ENCODE results near the gene FAN1.
"Not testable (repeated sequence)": the region's sequence is repeated elsewhere in the genome, so short reads cannot be mapped to it uniquely, and the experiment has no call there.

The FAN1 gene

DNA sequence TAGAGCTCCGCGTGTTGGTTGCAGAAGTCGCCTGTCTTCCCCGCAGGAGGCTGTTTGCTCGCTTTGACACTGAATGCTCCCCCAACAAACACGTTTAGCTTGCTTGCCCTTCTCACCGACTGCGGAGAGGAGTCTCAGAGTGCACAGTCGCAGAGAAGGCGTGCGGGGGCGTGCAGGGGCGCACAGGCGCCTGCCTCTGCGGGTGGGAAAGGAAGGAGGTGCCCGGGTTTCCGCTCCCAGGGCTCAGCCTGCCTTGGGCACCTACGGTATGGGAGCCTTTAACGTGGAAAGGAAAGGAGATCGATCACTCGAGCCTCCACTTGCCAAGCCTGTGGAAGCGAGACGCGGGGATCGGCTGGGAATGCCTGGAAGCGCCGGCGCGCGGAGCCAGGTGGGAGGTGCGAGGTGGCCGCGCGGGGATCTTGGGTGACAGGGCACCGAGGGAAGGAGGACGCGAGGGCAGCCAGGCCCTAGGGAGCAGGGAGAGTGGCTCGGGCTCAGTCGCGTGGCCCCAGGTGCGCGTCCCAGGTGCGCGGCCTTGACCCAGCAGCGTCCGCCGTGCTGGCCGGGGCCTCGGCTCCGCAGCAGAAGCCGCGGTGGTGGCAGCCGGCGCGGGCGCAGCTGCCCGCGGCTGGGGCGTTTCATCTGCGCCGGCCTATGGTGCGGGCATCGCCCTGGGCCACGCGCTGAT lies at the start of gene FAN1:
Gene FAN1, plus strand, starts transcription at position 419 of the 691 bp plus-strand sequence. CDS start 749 bp downstream, outside the sequence.
- peak; percentile 80 for DNase-seq (ENCODE audit: low read depth)

DNA sequence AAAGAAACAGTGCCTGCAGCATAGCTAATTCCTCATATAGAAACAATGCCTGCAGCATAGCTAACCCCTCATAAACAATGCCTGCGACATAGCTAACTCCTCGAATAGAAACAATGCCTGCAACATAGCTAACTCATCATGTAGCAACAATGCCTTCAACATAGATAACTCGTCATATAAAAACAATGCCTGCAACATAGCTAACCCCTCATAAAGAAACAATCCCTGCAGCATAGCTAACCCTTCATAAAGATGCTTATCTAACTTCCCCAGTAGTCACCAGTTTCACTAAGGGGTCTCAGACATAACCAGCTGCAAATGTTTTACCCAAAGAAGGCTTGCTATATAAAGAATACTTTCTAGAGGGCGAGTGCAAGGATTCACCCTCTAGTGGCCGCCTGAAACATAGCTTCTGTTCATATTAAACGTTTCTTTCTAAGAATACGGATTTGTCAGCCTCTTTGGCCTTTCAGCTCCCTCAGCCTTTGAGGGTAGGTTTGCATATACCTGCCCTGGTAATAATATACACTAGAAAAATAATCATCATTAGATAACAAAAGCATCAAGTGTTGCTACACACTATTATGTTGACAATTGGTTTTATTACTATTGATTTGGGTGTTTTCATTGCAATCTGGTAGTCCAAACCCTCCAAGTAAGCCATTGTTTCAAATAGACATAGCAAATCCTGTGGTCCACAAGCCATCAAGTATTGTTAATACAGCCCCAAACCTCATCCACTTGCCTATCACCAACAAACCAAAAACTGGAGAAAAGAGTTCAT lies 44.4 kb upstream of the FAN1 start:
- no peak for DNase-seq (ENCODE audit: low read depth)

DNA sequence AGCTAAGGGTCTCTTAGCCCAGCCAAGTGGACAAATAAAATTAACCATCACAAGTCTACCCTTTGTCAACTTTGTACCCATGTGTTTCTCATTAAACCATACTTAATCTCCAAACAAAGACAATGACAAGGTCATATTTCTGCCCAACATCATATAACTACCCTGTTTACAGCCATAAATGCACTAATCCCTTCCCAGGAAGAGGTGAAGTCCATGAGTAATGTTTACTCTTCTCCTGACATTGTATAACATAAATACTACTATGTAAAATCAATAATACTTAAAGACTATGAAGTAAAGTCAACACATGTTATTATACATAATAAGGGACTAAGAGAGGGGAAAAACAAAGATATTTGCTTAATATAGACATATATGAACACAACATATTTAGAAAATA lies 38.5 kb upstream of the FAN1 start:
- DNase-seq (ENCODE audit: low read depth) = no peak

DNA sequence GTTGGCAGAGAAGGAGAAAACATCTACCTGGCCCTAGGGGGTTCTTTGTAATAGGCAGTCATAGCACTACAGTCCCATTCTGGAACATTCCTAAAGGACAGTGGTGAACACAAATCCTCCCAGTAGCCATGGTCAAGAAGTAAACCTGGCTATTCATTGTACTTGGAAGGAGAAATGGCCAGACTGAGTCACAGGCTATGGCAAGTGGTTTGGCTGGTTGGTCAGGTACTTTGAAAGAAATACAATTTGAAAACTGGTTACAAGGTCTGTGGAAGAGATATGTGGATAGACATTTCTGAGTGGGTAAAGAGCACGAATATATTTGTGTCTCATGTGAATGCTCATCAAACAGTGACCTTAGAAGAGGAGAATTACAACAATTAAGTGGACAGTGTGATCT lies 33.0 kb upstream of the FAN1 start:
- no peak for DNase-seq (ENCODE audit: low read depth)

DNA sequence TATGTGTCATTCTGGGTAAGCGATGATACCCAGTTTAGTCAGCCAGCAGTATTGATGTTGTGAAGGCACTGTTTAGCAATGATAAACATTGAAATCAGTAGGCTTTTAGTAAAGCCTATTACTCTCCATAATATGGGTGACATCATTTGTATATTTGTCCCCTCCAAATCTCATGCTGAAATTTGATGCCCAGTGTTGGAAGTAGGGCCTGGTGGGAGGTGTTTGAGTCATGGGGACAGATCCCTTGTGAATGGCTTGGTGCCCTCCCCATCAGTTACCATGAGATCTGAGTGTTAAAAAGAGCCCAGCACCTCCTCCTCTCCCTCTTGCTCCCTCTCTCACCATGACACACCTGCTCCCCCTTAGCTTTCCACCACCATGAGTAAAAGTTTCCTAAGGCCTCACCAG lies 31.4 kb upstream of the FAN1 start:
- no peak for DNase-seq (ENCODE audit: low read depth)

DNA sequence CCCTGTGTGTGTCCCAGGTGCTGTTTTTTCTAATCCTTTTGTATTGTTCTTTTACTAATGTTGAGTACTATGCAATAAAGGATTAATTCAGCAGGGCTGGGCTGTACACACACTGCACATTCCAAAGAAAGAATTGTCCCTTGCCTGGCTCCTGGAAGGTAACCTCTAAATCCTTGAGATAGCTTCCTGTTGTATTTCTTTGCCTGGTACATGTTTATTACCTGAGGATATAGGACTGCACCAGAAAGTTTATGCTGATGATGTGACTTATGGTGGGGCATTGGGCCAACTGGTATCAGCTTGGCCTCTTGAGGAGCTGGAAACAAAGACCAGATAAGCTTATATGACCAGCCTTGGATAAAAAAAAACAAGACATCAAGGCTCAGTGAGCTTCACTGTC lies 26.6 kb upstream of the FAN1 start:
- DNase-seq (ENCODE audit: low read depth) = no peak

DNA sequence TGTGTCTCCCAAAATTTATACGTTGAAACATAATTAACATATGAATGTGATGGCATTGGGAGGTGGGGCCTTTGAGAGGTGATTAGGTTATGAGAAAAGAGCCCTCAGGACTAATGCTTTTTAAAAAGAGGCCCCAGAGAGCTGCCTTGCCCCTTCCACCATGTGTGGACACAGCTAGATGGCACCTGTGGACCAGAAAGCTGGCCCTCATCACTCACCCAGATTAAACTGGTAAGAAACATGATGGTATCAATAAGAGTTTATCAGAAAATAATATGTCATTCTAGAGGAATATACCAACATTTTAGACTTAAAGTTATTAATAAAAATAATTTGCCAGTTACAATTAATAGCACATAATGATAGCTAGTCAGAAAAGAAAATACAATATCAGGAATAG lies 25.2 kb upstream of the FAN1 start:
- no peak for DNase-seq (ENCODE audit: low read depth)

DNA sequence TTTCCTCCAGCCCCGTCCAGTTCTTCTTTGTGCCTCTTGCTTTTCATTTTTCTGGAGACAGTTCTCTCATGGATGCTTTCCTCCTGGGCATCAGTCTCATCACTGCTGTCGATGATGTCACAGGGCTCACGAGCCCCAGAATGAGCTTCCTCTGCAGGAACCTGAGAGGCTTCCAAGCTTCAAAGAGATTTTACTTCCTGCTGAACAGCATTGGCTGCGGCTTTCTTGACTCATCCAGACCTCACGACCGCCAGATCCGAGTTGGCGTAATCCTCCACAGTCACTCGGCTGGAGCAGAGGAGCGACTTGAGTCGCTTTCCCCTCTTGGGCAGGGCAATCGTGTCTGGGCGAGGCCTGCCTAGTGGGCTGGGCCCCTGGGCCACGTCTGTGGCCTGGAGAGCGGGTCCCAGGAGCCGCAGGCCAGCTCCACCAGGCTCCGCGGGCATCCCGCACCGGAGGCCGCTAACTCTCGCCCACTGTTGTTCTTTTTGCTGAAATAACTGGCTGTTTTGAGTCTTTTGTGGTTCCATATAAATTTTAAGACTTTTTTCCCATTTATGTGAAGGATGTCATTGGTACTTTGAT lies 20.8 kb upstream of the FAN1 start:
- DNase-seq (ENCODE audit: low read depth) = no peak

DNA sequence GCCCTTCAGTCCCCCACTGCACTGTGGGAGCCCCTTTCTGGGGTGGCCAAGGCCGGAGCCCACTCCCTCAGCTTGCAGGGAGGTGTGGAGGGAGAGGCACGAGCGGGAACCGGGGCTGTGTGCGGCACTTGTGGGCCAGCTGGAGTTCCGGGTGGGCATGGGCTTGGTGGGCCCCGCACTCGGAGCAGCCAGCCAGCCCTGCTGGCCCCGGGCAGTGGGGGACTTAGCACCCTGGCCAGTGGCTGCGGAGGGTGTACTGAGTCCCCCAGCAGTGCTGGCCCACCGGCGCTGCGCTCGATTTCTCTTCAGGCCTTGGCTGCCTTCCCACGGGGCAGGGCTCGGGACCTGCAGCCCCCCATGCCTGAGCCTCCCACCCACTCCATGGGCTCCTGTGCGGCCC lies 20.0 kb upstream of the FAN1 start:
- not testable (repeated sequence) for DNase-seq (ENCODE audit: low read depth)

DNA sequence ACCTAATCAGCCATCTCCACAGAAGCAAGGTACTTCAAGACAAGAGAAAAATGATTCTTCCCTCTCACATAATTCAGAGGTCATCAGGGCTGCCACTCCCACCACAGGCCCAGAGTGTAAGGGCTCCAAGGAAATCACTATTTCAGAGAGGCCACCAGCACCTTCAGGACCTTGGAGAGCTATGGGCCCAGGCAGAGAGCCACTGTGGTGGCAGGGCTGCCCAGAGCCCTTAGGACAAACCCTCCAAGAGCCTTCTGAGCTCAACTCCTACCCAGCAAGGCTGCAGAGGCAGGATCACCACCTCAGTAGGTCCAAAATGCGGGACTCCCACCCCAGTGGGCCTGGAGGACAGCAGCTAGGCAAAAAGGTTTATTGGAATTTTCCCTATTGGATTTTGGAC lies 17.9 kb upstream of the FAN1 start:
- DNase-seq (ENCODE audit: low read depth) = no peak

DNA sequence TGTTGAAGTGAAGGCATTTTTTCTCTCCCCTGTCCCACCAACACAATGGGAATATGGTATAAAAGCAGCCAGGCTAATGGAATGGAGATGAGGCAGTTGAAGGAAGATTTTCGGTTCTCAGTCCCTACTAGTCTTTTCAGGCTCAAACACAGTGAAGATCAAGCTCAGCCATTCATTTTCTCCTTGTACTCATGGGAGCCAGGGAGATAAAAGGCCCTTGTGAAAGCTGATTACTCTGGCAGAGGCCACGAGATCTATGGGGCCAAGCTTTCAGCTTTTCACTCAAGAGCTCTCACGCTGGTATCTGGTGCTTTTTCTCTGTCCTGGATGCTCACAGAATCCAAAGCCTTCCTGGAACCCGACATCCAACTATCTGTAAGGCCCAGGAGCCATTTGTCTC lies 14.5 kb upstream of the FAN1 start:
- DNase-seq (ENCODE audit: low read depth) = no peak

DNA sequence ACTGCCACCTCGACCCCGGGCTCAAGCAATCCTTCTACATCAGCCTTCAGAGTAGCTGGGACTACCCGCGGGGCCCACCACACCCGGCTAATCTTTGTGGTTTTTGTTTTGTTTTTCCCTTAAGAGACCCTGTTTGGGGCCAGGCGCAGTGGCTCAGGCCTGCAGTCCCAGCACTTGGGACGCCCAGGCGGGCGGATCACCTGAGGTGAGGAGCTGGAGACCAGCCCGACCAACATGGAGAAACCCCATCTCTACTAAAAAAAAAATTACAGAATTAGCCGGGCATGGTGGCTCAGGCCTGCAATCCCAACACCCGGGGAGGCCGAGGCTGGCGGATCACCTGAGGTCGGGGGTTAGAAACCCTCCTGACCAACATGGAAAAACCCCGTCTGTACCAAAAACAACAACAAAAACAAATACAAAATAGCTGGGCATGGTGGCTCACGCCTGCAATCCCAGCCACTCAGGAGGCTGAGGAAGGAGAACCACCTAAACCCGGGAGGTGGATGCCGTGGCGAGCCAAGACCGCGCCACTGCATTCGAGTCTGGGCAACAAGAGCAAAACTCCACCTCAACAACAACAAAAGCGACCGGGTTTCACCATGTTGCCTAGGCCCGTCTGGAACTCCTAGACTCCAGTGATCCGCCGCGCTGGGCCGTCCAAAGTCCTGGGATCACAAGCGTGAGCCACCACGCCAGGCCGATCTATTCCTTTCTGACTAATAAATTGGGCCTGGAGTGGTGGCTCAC lies 8.1 kb upstream of the FAN1 start:
- no peak for DNase-seq (ENCODE audit: low read depth)

DNA sequence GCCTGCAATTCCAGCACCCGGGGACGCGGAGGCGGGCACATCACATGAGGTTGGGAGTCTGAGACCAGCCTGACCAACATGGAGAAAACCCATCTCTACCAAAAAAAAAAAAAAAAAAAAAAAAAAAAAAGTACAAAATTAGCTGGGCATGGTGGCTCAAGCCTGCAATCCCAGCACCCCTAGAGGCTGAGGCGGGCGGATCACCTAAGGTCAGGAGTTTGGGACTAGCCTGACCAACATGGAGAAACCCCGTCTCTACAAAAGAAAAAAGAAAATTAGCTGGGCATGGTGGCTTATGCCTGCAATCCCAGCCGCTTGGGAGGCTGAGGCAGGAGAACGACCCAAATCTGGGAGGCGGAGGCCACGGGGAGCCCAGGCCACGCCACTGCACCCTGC lies 7.5 kb upstream of the FAN1 start:
- no peak for DNase-seq (ENCODE audit: low read depth)

DNA sequence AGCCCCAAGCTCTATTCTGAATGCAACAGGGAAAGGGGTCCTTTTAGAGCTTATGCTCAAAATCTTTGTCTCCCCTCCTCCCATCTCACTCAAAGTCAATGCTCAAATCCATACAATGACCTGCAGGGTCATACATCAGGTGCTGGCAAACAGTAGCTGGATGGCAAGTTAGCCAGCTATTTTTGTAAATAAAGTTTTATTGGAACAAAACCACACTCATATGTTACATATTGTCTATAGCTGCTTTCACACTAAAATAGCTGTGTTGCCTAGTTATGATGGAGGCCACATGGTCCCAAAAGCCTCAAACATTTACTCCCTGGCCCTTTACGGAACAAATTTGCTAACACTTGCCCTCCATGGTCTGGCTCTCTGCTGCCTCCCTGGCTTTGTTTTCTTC lies 1.8 kb upstream of the FAN1 start:
- no peak for DNase-seq (ENCODE audit: low read depth)

DNA sequence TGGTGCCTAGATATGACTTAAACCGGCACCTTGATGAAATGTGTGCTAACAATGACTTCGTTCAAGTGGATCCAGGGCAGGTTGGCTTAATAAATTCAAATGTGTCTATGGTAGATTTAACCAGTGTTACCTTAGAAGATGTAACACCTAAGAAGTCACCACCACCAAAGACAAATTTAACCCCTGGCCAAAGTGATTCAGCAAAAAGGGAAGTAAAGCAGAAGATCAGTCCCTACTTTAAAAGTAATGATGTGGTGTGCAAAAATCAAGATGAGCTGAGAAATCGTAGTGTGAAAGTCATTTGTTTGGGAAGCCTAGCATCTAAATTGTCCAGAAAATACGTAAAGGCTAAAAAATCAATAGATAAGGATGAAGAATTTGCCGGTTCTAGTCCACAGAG lies 1.1 kb downstream of the FAN1 start:
- no peak for DNase-seq (ENCODE audit: low read depth)

DNA sequence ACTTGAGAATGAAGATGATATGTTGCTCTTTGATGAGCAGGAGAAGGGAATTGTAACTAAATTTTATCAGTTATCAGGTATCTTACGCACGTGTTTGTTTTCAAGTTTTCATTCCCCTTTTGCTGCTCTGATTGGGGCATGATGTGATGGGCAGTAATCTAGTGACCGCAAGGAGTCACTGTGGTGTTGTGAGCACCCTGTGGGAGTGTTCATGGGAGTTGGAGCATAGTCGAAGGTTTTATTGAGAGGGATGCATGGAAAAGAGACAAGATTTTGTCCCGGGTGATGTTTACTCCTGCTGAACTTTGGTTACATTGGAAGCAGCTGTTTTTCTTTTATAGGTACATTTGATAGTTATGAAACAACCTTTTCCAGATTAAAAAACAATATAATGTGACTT lies 2.1 kb downstream of the FAN1 start:
- no peak for DNase-seq (ENCODE audit: low read depth)

DNA sequence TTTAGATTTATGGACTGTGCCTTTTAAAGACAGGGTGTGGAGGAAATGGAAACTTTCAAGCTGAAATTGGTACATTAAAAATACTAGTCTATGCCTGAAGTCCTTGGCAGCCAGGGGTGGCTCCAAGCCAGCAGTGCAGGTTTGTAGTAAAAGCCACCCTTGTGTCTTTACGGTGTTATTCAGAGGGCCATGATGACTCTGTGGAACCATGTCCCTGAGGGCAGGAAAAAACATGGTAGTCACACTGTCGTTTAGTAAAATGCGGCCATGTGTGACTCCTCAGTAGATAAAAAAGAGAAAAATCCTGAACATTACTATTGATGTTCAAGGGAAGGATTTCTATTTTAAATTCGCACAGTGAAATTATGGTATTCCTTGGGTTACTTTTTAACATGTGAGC lies 2.7 kb downstream of the FAN1 start:
- DNase-seq (ENCODE audit: low read depth) = no peak

DNA sequence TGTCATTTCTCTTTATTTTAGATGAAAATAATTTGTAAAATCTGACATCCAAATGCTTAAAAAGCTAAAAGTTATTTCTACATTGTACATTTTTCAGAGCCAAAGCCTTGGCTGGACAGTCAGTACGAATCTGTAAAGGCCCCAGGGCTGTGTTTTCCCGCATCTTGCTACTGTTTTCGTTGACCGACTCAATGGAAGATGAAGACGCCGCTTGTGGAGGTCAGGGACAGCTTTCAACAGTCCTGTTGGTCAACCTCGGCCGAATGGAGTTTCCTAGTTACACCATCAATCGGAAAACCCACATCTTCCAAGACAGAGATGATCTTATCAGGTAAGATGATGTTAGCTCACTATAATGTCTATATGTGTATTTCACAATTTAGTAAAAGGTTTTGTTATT lies 10.0 kb downstream of the FAN1 start:
- DNase-seq (ENCODE audit: low read depth) = no peak

DNA sequence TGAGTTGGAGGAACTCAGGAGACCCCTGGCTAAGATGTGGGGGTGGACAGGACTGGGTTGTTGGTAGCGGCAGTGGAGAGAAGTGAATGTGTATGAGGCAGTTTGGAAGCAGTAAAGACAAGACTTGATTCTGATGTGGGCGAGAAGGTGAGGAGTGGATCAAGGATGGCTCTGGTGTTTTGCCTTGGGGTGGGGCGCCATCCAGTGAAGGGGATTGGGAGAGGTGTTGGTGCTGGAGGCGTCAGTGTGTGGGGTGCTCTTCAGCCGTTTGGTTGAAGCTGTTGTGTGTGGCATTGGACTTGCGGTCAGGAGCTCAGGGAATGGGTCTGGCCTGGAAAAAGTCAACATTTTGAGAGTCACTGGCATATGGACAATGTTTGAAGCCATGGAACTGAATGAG lies 13.3 kb downstream of the FAN1 start:
- DNase-seq (ENCODE audit: low read depth) = no peak

DNA sequence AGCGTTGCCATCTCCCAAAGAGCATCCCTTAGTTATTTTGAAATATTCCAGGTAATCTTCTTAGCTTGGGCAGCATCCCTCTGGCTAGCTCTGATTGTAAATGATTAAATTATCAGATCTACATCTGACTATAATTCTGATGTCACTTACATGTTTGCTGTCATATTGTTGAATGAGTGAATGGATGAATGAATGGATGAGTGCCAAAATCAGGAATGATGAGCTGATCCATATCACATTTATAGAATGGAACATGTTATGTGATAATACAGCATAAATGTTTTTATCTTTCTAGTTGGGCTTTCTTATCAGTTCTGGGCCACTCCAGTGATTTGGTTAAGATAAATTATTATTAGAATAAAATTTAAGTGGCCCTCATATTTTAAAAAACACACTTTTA lies 14.0 kb downstream of the FAN1 start:
- DNase-seq (ENCODE audit: low read depth) = no peak

DNA sequence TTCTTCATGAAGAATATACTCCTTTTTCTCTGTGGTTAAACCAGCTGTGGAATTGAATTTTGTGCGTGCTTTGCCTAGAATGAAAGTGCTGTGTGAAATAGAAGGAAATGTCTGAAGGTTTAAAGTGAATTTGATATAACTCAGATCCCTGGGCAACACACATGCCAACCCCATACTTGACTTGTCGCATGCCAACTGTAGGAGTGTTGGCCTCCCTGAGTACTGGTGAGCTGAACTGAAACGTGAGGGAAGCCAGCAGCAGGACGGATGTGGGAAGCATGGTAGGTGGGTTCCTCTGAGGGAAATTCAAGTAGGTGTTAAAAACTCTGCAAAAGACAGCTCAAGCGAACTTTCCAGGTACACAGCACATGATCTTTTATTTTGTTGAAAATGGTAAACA lies 14.7 kb downstream of the FAN1 start:
- DNase-seq (ENCODE audit: low read depth) = no peak

DNA sequence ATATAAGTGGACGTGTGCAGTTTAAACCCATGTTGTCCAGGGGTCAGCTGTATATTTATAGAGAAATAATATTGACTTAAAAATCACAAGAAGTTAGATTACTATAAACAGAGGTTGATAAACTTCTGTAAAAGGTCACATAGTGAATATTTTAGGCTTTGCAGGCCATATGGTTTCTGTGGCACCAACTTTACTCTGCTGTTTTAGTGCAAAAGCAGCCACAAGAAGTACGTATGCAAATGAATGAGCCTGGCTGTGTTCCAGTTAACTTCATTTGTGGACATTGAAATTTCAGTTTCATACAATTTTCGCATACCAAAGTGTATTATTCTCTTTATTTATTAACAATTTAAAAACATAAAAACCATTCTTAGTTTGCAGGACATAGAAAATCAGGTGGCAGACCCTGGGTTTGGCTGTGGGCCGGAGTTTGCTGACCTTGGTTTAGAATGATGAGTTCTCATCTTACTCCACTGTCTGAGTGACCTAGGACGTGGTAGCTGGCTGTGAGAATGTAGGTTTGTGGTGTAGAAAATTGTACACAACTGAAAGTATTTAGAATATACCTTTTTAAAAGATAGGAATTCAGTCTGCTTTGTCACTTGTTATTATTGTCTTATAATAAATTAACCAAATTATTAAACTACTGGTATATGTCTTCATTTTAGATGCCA lies 16.3 kb downstream of the FAN1 start:
- DNase-seq (ENCODE audit: low read depth) = no peak
